NT2/D1 (cell line): ENCODE measurements around the gene BPIFB4.

Experiments used
- SUZ12 ChIP-seq: IDR thresholded peaks from 2 replicates; pipeline ENCODE4 v1.6.1; 2011; ENCODE audit not compliant: insufficient read length, insufficient read depth; ENCODE audit errors: extremely low read depth
- YY1 ChIP-seq: IDR thresholded peaks from 2 replicates; pipeline ENCODE4 v1.6.1; 2011; ENCODE audit not compliant: insufficient read length, insufficient read depth
- ZNF274 ChIP-seq: IDR thresholded peaks from 2 replicates; pipeline ENCODE4 v1.6.1; 2011; ENCODE audit warnings: mild to moderate bottlenecking, low read depth, low read length

DNA sequence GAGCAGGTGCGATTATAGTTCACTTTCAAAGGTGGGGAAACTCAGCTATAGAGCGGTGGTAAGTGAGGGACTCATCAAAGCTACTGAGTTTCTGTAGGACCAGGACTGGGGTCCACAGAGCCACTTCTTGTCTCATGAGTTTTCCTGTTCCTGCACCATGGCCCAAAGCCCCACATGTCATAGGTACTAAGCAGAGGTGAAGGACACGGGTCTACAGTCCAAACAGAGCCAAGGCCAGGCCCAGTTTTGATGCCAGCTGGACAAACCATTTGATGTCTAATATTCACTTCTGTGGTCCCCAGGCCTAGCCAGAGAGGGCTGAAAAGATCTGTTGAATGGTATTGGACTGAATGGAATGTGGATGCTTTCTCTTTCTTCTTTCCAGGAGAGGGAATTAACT is 37.0 kb upstream of the BPIFB4 start:
- TF ChIP-seq SUZ12 (no peak), ZNF274 (no peak), YY1 (no peak)
